HepG2 (cell line): ENCODE measurements around the gene BTF3L4. TPM values are rescaled to one million over a fixed set of nuclear protein-coding genes. Genes with fewer than 3 reads are reported as not detected.

Source experiments
- CCDC6 ChIP-seq: sonication (generic); formaldehyde crosslinking; IDR thresholded peaks from 2 replicates; pipeline ENCODE4 v1.8.1; 2022; ENCODE audit warnings: mild to moderate bottlenecking, missing genetic modification reagents, moderate library complexity
- CREM ChIP-seq, 2 experiments: sonication (generic) in 1 of 2; formaldehyde crosslinking in 1 of 2; IDR thresholded peaks; 2 replicates each; pipeline versions ENCODE4 v1.4.0 to v1.6.1; 2016 to 2020; ENCODE audit warnings: antibody characterized with exemption in 1 of 2, mild to moderate bottlenecking in 1 of 2, missing genetic modification reagents in 1 of 2
- FOSL2 ChIP-seq: sonication (generic); formaldehyde crosslinking; IDR thresholded peaks from 2 replicates; pipeline ENCODE4 v1.4.0; 2020; ENCODE audit warnings: missing genetic modification reagents
- IRF2 ChIP-seq: IDR thresholded peaks from 2 replicates; pipeline ENCODE4 v1.6.1; 2018; ENCODE audit warnings: missing genetic modification reagents, missing compliant biosample characterization
- KLF9 ChIP-seq: IDR thresholded peaks from 2 replicates; pipeline ENCODE4 v1.6.1; 2016; ENCODE audit warnings: low read depth
- MAX ChIP-seq: IDR thresholded peaks from 2 replicates; pipeline ENCODE4 v1.6.1; 2012; ENCODE audit warnings: inconsistent platforms
- MIER3 ChIP-seq: IDR thresholded peaks from 2 replicates; pipeline ENCODE4 v1.6.1; 2016; ENCODE audit warnings: missing compliant biosample characterization, borderline replicate concordance
- MLX ChIP-seq: IDR thresholded peaks from 2 replicates; pipeline ENCODE4 v1.6.1; 2016
- MTA3 ChIP-seq: sonication (generic); formaldehyde crosslinking; IDR thresholded peaks from 2 replicates; pipeline ENCODE4 v1.4.0; 2020; ENCODE audit warnings: missing genetic modification reagents
- SMYD3 ChIP-seq: sonication (generic); formaldehyde crosslinking; IDR thresholded peaks from 2 replicates; pipeline ENCODE4 v1.8.1; 2023; ENCODE audit warnings: mild to moderate bottlenecking, missing genetic modification reagents
- STAG1 ChIP-seq: sonication (generic); formaldehyde crosslinking; IDR thresholded peaks from 2 replicates; pipeline ENCODE4 v1.4.0; 2020; ENCODE audit warnings: missing genetic modification reagents
- ZBTB7B ChIP-seq: sonication (generic); formaldehyde crosslinking; IDR thresholded peaks from 2 replicates; pipeline ENCODE4 v1.4.0; 2020; ENCODE audit warnings: missing genetic modification reagents
- ZC3H4 ChIP-seq: sonication (generic); formaldehyde crosslinking; IDR thresholded peaks from 2 replicates; pipeline ENCODE4 v1.4.0; 2020; ENCODE audit warnings: missing genetic modification reagents, borderline replicate concordance
- ZFP37 ChIP-seq: sonication (generic); formaldehyde crosslinking; IDR thresholded peaks from 2 replicates; pipeline ENCODE4 v1.4.0; 2020; ENCODE audit warnings: missing genetic modification reagents, borderline replicate concordance
- ZMYM3 ChIP-seq: sonication (generic); formaldehyde crosslinking; IDR thresholded peaks from 2 replicates; pipeline ENCODE4 v1.5.1; 2020; ENCODE audit warnings: mild to moderate bottlenecking, missing genetic modification reagents
- ZNF276 ChIP-seq: sonication (generic); formaldehyde crosslinking; IDR thresholded peaks from 2 replicates; pipeline ENCODE4 v1.4.0; 2020; ENCODE audit warnings: mild to moderate bottlenecking, low read depth, missing genetic modification reagents
- ZNF337 ChIP-seq: sonication (generic); formaldehyde crosslinking; IDR thresholded peaks from 2 replicates; pipeline ENCODE4 v1.5.1; 2020; ENCODE audit warnings: missing genetic modification reagents, low read depth, mild to moderate bottlenecking, borderline replicate concordance
- ZNF484 ChIP-seq: sonication (generic); formaldehyde crosslinking; IDR thresholded peaks from 2 replicates; pipeline ENCODE4 v1.5.1; 2020; ENCODE audit warnings: mild to moderate bottlenecking, low read depth, missing genetic modification reagents, borderline replicate concordance
- ZNF816 ChIP-seq: sonication (generic); formaldehyde crosslinking; IDR thresholded peaks from 2 replicates; pipeline ENCODE4 v1.8.0; 2022; ENCODE audit warnings: missing genetic modification reagents, mild to moderate bottlenecking, borderline replicate concordance
- polyA plus RNA-seq, 8 experiments: library from polyadenylated mRNA; depleted of rRNA in 3 of 8; stranded (reverse) in 7 of 8; unstranded in 1 of 8; fragments of >200 nt; fragmentation: Illumina TruSeq in 4 of 8; extraction: Trizol in 4 of 8; gene quantifications; 2 replicates each; pipeline versions ENCODE4 v1.2.1 to v1.2.3, GENCODE V29; 2011 to 2016; ENCODE audit warnings: low read depth in 4 of 8, missing spikeins in 1 of 8, mixed read lengths in 1 of 8; ENCODE audit not compliant: insufficient read depth in 1 of 8
- total RNA-seq, 5 experiments: library from RNA; depleted of rRNA; stranded (reverse); fragments of >200 nt; fragmentation: Illumina TruSeq; extraction: Trizol; gene quantifications; 2 replicates each; pipeline ENCODE4 v1.2.3, GENCODE V29; 2016; ENCODE audit warnings: low read depth in 1 of 5
- TF ChIP-seq, protein P1 (sequence below): sonication (generic); formaldehyde crosslinking; IDR thresholded peaks from 2 replicates; pipeline ENCODE4 v1.8.1; 2022; ENCODE audit warnings: low read depth, mild to moderate bottlenecking, missing genetic modification reagents
- TF ChIP-seq, protein P2 (sequence below), 2 experiments: sonication (generic) in 1 of 2; formaldehyde crosslinking in 1 of 2; IDR thresholded peaks; 2 replicates each; pipeline versions ENCODE4 v1.4.0 to v1.6.1; 2018 to 2020; ENCODE audit warnings: missing genetic modification reagents in 2 of 2, borderline replicate concordance in 1 of 2, low read depth in 1 of 2, mild to moderate bottlenecking in 1 of 2, missing biosample characterization in 1 of 2
- TF ChIP-seq, protein P3 (sequence below): sonication (generic); formaldehyde crosslinking; IDR thresholded peaks from 2 replicates; pipeline ENCODE4 v1.5.1; 2020; ENCODE audit warnings: missing genetic modification reagents, mild to moderate bottlenecking, borderline replicate concordance

BTF3L4 gene
- total and polyA plus RNA-seq, 2 of the 13 experiments (the other 11 are each of a cell fraction or from before 2014, with no cell fraction given) = 59.0 to 74.3 TPM

- TF ChIP-seq CREM (IDR thresholded peaks at IDR 0.05) = peak; percentile 85
- TF ChIP-seq CREM (CRISPR knock-in tag; IDR thresholded peaks at IDR 0.05) = no peak
- TF ChIP-seq FOSL2 = no peak; the same call in none of the 2 replicates
- TF ChIP-seq MLX (CRISPR knock-in tag) = peak; percentile 84
- TF ChIP-seq KLF9 (CRISPR knock-in tag) = no peak
- no peak; the same call in 1 of the 2 replicates for TF ChIP-seq CCDC6 (CRISPR knock-in tag)
- TF ChIP-seq, protein P1, sequence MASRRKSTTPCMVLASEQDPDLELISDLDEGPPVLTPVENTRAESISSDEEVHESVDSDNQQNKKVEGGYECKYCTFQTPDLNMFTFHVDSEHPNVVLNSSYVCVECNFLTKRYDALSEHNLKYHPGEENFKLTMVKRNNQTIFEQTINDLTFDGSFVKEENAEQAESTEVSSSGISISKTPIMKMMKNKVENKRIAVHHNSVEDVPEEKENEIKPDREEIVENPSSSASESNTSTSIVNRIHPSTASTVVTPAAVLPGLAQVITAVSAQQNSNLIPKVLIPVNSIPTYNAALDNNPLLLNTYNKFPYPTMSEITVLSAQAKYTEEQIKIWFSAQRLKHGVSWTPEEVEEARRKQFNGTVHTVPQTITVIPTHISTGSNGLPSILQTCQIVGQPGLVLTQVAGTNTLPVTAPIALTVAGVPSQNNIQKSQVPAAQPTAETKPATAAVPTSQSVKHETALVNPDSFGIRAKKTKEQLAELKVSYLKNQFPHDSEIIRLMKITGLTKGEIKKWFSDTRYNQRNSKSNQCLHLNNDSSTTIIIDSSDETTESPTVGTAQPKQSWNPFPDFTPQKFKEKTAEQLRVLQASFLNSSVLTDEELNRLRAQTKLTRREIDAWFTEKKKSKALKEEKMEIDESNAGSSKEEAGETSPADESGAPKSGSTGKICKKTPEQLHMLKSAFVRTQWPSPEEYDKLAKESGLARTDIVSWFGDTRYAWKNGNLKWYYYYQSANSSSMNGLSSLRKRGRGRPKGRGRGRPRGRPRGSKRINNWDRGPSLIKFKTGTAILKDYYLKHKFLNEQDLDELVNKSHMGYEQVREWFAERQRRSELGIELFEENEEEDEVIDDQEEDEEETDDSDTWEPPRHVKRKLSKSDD (CRISPR knock-in tag) = 0 out of 2 replicates have a peak, but pooled peaks have one; percentile 30
- TF ChIP-seq MIER3 (CRISPR knock-in tag) = peak; percentile 84; the same call in 1 of the 2 replicates
- TF ChIP-seq MAX = peak; percentile 47; the same call in 1 of the 2 replicates
- no peak for TF ChIP-seq ZC3H4 (CRISPR knock-in tag)
- TF ChIP-seq, protein P2, sequence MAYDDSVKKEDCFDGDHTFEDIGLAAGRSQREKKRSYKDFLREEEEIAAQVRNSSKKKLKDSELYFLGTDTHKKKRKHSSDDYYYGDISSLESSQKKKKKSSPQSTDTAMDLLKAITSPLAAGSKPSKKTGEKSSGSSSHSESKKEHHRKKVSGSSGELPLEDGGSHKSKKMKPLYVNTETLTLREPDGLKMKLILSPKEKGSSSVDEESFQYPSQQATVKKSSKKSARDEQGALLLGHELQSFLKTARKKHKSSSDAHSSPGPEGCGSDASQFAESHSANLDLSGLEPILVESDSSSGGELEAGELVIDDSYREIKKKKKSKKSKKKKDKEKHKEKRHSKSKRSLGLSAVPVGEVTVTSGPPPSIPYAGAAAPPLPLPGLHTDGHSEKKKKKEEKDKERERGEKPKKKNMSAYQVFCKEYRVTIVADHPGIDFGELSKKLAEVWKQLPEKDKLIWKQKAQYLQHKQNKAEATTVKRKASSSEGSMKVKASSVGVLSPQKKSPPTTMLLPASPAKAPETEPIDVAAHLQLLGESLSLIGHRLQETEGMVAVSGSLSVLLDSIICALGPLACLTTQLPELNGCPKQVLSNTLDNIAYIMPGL (CRISPR knock-in tag; IDR thresholded peaks at IDR 0.05; ENCODE audit: borderline replicate concordance in 1 of 2, low read depth in 1 of 2) = peak; percentile 18 to 67; a peak in 2 of 4 replicates
- TF ChIP-seq SMYD3 = 0 out of 2 replicates have a peak, but pooled peaks have one; percentile 21
- TF ChIP-seq ZNF276 (CRISPR knock-in tag) = no peak
- TF ChIP-seq ZBTB7B = peak; percentile 69; the same call in 1 of the 2 replicates
- TF ChIP-seq ZNF816 (CRISPR knock-in tag) = peak; percentile 57; the same call in 1 of the 2 replicates
- peak; percentile 61; the same call in 1 of the 2 replicates for TF ChIP-seq ZMYM3
- no peak for TF ChIP-seq MTA3
- TF ChIP-seq STAG1 (CRISPR knock-in tag) = peak; percentile 30; the same call in 1 of the 2 replicates
- TF ChIP-seq ZNF337 (CRISPR knock-in tag) = 0 out of 2 replicates have a peak, but pooled peaks have one; percentile 51
- no peak for TF ChIP-seq ZNF484 (CRISPR knock-in tag)
- TF ChIP-seq, protein P3, sequence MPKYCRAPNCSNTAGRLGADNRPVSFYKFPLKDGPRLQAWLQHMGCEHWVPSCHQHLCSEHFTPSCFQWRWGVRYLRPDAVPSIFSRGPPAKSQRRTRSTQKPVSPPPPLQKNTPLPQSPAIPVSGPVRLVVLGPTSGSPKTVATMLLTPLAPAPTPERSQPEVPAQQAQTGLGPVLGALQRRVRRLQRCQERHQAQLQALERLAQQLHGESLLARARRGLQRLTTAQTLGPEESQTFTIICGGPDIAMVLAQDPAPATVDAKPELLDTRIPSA (CRISPR knock-in tag) = no peak
- TF ChIP-seq ZFP37 = peak; percentile 84; the same call in 1 of the 2 replicates
- peak; percentile 95 for TF ChIP-seq IRF2 (CRISPR knock-in tag)
Measured at GRCh38 chr1:52037402-52037814, 18.7 kb upstream of the BTF3L4 start (continued).
